Brain pericyte (primary cell): ENCODE results near the gene CDH23.

ENCODE experiments used
- DNase-seq: peaks from one replicate; pipeline ENCODE4 v3.0.0-alpha.2; 2012; ENCODE audit warnings: low read depth, low spot score

The CDH23 gene

DNA sequence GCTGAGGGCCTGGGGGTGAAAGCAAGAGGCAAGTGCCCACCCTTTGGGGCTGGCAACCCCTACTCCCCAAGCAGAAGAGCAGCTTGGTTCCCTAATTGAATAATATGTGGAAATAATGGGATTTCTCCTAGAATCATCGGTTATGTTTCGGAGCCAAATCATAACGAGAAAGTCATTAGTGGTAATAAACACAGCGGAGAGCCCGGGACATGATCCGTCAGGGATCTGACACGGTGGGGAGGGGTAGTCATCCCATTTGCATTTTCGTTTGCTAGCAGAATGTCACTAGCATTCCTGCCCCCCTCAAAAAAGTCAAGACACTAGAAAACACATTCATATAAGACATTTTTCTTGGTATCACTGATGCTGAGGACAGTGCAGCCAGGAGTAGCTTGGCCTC is 140.4 kb downstream of the CDH23 start:
- DNase-seq = no peak

DNA sequence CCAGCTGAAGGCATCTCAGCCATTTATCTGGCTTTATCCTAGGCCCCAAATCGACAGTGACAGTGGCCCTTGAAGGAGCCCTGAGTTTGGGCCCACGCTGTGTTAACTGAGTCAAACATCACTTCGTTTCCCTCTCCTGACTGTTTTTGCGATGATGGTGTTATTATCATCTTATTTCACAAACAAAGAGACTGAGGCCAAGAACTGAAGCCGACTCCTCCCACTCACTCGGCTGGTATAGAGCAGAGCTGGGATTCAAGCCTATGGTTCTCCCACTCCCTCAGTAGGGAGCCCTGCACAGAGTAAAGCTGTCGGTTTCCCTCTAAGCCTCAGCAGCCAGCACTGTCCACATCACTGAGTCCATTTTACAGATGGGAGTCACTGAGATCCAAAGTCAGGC is 141.0 kb downstream of the CDH23 start:
- no peak for DNase-seq

DNA sequence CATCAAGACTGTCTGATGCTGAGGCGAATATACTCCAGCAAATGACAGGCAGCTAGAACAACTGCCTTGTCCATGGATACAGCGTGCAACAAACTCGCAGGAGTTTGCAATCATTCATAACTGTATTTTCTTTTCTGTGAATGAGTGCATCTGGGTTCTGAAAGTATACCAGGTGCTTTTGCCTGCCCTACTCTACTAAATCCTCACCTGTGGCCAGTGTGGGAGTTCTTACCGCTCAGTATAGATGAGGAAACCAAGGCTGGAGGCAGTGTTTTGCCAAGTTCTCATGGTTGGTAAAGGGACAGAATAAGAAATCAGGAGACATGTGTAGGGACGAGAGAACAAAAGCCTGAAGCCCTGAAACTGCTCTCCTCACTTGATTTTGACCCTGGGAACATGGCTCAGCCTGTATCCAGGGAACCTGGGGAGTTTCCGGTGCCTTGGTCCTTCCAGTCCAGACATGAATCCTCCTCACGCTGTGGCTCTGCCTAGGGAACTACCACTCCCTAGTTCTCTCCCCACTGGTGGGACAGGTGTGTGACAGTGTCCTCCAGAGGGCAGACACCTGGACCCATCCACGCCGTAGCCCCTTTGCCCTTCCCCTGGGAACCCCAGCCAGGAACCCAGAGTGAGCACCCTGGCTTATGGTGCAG is 142.0 kb downstream of the CDH23 start:
- no peak for DNase-seq

DNA sequence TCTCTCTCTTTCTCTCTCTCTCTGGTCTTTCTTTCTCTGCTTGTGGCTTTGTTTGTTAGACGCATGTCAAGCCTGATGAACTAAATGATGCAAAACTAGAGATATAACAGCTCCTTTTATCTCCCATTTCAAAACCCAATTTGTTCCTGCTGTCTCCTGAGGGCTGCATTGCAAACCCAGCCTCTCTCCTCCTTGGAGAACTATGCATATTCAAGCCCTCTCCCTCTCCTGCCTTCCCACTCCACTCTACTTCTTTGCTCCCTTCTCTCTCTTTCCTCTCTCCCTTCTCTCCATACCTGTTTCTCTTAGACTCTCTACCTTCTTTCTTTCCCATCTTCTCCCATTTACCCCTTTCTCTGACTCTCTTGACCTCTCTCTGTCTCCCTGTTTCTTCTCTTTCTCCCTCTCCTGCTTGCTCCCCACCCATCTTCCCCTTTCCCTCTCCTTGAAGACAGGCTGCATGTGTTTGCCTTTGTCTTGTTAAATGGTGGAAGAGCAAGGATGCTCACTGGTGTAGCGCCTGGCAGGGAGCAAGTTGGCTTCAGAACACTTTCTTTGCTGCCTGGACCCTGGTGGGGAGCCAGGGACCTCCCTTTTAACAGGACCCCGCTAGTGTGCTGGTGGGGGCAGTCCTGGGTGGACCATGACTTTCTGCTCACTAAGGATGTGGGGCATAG is 142.9 kb downstream of the CDH23 start:
- no peak for DNase-seq

DNA sequence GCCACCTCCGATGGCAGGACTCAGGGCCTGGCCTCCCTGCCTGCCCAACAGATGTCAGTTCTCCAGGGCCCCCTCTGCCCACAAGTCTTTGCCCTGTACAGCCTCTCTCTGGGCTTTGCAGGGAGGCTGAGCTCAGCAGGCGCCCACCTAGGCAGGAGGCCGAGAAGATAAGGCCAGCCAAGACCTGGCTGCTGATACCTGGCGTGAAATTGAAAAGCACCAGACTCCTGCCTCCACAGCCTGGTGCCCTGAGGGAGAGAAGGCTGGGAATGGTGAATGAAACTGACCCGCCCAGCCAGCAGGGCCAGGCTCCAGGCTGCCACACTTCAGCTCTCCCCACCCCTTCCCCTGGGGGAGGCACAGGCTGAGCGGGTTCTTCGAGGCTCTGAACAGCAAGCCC is 145.8 kb downstream of the CDH23 start:
- DNase-seq = no peak

DNA sequence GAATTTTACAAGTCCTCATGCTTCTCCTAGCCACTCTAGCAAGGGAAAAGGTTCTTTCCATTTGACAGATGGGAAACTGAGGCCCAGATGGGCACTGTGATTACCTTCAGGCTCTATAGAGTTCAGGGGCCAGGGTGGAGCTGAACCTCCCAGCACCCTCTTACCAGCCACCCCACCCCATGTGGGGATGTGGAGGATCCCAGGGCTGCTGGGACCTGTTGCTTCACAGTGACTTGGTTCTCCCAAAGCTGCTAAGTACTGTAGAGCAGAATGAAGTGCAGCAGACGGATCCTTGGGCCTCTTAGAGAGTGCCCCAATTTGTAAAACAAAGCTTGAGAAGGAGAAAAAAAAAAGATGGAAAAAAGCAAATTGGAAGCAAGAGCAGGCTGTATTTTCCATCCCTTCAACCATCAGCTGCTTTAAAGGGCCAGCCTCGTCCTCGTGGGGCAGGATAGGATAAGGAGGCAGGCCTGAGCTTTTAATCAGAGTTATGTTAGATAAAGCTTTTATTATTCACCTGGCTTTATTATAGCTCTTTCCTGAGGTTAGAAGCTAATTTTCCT is 147.0 kb downstream of the CDH23 start:
- DNase-seq = no peak

DNA sequence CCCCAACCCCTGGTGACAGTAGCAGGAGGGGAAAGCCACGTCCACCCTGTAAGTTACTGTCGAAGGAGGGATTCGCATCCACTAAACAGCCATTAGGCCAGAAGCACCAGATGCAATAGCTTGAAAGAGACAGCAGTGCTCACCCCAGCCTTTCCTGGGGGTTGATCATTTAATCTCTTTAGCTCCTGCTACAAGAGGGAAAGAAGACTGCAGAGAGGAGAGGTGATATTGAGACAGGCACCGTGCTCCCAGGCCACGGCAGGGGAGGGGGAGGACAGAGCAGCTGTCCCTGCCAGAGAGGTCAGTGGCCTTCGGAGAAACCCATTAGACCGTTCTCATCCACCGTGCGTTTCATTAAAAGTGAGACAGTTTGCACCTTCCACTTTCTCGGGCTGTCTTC is 148.3 kb downstream of the CDH23 start:
- DNase-seq = no peak

DNA sequence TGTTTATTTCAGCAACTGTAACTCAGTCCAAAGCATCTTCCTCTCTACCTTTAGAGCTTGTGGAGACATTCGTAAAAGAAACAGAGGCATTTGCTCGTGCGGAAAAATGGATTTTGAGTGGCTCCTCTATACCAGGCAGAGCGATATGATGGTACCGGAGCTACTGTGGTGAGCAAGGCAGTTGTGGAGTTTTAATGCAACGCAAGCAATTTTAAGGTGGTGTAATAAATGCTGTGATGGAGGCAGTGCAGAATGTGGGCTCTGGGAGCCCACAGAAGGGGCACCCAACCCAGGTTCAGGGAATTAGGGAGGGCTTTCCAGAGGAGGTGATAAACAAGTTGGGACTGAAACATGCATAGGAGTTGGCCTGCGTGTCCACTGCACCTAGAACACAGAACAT is 149.5 kb downstream of the CDH23 start:
- DNase-seq = no peak

DNA sequence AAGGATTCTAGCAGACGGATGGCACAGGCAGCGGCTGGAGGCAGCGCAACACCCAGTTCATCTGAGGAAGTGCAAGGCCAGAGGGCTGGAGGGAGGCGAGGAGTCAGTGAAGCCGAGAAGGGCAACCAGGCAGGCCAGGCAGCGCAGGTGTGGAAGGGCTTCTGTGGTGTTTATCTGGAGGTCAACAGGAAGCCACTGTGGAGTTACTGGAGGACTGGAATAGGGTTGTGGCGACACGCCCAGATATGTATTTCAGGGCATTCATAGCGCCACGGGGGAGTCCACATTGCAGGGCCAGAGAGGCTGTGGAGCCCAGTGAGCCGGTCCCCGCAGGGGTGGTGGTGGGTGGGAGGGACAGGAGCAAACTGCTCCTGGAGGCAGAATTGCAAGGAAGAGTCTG is 150.6 kb downstream of the CDH23 start:
- no peak for DNase-seq

DNA sequence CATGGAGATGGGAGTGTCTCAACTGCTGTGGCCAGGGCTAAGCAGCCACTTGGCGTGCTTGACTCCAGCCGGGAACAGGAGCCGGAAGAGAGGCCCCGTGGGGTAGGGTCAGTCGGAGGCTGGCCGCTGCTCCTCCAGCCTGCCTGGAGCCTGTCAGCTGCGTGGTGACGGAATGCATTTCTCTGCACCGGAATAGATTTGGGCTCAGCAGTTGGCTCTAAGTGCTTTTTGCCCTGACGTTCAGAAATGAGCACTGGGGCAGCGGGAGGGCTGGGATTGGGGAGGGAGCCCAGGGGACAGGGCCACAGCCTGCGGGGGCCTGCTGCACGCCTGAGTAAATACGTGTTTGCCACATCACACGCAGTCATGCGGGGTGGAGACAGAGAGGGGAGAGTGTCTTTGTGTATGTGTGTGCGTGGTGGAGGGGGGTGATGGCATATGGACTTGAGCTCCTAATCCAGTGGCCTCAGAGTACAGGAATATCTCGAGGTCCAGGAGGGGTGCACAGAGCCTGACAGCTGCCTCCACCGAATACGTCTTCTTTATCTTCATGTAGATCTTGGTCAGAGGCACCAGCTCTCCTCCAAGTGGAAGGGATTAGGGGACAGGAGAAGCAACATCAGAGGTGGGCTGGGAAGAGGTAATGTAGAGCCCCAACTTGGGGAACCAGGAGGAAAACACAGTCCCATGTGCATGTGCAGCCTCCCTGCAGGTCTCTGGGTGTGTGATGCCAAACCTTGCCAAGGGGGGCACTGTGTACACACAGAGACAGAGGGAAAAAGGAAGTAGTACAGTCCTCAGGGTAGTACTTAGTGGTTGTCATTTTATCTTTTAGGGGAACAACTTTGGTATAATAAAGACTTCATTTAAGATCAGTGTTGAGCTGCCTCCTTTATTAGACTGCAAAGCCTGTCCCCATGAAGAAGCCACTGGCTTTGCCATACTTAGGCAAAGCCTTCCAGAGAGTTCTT is 151.4 kb downstream of the CDH23 start:
- DNase-seq = peak; percentile 51

DNA sequence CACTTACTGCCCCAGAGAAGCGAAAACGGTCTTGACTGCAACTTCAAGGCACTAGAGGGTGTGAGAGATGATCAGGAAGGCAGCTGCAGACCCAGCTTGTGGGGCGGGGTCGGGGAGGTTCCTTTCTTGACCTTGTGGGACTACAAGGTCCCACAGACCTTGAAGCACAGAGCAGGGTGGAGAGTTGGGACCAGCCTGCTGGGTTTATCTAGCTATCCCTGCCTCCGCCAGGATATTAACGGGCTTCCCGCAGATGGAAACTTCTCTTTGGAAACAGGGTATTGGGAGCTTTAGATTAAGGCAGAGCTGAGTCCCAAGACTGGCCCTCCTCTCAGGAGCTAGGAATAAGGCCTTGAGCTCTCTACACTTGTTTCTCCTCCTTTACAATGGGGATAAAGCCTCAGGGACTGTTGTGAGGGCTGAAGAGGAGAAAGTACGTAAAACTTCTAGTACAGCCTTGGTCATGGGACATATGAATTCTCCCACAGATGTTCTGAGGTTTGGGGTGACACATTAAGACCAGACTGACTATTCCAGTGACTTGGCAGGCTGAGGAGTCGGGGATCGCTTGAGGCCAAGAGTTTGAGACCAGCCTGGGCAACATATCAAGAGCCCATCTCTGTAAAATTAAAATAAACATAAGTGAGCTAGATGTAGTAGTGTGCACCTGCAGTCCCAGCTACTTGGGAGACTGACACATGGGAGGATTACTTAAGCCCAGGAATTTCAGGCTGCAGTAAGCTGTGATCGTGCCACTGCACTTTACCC is 153.2 kb downstream of the CDH23 start:
- no peak for DNase-seq

DNA sequence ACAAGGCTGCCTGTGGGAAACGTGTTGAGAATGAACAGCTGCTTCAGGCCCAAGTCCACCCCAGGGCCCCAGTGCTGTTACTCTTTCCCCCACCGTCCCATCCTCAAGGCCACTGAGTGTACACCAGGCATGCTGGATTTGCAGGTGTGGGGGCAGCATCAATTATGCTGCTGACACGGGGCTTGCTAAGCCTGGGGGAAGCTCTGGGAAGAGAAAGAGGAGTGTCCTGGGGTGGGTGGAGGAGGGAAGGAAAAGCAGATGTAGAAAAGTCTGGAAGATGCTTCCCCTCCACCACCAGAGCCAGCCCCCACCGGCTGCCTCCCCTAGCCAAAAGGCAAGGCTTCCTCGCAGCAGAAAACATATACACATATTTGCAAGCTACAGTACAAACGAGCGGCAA is 153.9 kb downstream of the CDH23 start:
- no peak for DNase-seq

DNA sequence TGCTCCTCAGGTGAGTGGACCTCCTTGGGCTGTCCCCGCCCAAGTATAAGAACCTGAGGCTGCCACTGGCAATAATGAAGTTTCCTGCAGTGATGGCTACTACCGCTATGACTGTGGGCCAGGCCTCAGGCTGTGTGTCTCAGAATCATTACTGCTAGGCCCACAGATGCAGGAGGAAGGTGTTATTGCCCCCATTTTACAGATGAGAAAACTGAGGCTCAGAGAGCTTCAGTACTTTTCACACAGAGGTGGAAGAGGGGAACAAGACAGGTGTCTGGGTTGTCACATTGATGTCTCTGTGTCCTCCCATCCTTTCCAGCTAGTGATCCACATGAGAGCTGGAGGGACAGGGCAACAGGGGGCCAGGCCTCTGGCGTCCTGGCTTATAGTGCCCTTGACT is 155.2 kb downstream of the CDH23 start:
- DNase-seq = no peak

DNA sequence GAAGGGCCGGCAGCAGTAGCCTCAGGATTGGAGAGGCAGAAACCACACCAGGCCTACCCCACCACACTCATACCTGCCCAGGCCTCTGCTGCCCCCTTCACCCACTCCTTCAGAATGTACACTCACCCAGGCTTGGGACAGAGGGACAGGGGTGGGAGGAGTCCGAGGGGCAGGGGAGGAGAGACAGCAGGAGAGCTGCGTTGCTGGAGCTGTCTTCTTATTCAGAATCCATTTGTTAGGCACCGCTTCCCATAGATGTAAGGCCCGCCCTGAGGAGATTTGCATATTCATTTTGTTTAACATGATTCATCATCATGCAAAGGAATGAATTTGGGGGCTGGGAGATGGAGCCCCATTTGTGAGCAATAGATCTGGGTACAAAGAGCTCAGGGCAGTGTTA is 156.7 kb downstream of the CDH23 start:
- no peak for DNase-seq

DNA sequence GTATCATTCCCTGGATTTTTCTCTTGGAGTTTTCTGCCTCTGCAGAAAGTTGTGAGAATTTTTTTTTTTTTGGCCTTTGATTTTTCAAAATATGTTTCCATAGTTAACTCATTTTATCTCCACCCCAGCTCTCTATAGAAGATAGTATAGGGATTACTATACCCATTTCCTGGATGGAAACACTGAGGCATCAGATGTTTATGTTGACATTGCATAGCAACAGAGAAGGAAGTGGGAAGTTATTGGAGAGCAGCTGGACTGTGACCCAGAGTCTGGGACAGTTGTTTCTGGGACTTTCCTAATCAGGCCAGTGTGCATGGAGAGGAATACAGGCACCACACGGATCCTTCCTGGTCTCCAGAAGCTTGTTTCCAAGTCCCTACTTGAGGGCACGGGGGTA is 158.0 kb downstream of the CDH23 start:
- DNase-seq = no peak

DNA sequence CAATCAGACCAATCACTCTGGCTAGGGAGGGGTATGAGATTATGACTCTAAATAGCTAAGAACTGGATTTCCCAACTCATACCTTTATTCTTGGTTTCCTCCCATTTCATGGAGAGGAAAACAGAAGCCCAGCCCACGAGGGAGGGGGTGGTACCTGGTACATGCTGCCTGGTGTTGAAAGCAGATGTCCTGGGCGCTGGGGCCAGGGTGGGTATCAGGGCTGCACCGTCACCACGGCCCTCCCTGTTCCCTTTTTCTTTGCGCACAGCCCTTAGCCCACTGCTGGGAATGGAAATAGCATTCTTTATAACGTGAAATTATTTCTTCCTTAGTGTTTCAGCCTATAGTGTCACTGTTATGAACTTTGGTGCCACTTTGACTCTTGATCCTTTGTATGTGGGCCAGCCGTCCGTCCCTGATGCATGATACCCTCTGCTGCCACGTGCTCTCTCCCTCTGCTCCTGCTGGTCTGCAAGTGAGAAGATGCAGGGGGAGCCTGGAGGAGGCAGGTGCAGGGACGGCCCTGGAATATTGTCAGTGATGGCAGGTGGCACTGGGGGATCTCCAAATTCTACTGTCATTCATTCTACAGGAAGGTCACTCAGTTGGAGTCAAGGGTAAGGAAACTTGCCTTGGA is 158.5 kb downstream of the CDH23 start:
- DNase-seq = no peak

DNA sequence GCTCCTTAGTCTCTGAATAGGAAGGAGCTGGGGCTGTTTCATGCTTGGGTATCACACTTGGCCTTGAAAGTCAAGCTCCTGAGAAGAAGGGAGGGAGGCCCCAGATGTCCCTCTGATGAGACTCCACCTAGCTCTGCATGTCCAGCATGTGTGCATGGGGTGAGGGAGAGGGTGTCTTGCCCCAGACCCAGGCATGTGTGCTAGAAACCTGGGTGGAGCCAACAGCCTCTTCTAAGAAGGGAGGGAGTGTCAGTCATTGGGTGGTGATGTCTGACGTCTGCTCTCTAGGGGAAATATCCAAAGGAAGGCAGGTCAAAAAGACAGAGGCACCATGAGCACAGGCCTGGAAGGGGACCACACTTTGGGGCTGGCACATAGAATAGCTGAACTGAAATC is 159.0 kb downstream of the CDH23 start:
- no peak for DNase-seq

DNA sequence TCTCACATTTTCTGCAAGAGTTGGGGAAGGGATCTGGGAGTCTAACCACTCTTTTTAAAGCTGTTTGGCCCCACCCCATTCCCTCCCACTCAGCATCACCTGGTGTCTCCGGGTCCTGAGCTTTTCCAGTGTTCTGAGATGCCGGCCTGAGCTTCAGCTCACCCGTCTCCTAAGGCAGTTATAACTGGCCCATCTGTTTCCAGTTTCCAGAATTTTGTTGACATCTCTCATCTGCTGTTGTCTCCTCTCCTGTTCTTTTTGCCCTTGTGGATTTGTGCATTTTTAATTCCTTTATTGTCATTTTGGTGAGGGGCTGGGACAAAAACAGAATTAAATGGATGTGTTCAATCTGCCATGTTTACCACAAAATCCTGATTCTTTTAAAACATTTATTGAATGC is 162.3 kb downstream of the CDH23 start:
- DNase-seq = no peak

DNA sequence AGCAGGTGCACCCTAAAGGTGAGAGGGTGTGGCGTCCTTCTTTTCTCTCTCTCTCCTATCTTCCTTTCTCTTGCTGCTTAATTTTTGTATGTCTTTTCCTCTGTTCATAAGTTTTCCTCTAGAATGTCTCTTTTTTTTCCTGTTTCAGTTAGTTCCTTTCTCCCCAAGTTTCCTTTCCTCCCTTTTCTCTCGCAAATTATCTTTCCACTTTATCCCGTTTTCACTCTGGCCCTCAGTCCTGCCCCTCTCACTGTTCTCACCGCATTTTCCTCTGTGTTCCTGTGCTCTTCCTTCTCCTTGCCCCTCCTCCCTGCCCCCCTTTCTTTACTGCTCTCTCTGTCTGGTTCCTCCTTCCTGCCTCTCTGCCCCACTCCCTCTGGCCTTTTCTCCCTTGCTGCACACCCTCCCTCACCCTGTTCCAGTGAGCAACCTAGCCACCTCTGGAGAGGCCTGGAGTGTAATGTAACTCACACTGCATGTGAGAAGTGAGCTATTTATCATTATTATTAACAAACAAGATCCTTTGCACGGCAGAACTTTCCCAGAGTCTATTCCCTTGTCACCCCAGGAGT is 164.4 kb downstream of the CDH23 start:
- no peak for DNase-seq

DNA sequence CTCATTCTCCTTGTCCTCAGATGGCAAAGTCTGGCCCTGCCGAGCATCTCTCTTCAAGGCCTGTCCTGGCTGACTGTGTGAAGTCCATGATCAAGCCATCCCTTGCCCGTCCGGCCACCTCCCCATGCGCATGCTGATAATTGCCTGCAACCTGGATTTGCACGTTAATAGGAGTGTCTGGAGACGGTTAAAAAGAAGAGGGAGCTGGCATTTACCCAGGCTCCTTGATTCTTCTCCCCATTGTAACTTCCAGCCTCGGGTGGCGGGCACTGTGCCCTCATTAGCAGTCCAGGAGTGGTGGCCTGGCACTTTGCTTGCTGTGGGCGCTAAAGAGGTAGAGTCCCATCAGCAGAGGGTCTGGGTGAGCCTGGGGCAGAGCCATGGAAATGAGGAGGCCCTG is 165.5 kb downstream of the CDH23 start:
- no peak for DNase-seq

DNA sequence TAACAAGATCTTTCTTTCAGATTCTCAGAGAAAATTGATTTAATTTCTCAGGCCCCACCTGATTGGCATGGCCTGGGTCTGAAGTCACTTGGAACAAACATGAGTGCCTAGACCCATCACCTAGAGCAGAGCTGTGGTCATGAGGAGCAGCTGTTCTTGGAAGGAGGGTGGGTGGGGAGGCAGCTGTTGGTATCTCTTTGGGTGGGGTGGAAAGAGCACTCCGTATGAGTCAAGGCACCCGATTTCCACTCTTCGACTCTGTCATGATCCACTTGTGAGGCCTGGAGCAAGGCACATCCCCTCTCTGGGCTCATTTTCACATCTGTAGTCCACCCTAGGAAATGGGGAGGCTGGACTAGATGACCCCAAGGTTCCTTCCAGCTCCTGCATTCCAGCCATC is 166.2 kb downstream of the CDH23 start:
- no peak for DNase-seq
